Fibroblast of mammary gland (primary cell): ENCODE results near the gene UPP1.
"Not testable (repeated sequence)": the region's sequence is repeated elsewhere in the genome, so short reads cannot be mapped to it uniquely, and the experiment has no call there.

Experiments
- DNase-seq: peaks from one replicate; pipeline ENCODE4 v3.0.0-alpha.2; 2010; ENCODE audit warnings: low read depth
- H3K4me3 ChIP-seq: 2 replicates; pipeline ENCODE4 v1.5.1; 2011; ENCODE audit warnings: low read depth, mild to moderate bottlenecking, low read length, moderate library complexity; ENCODE audit not compliant: control insufficient read depth
- CTCF ChIP-seq: conservative IDR thresholded peaks from 2 replicates; pipeline ENCODE4 v1.5.1; 2011; ENCODE audit warnings: low read depth, low read length, inconsistent platforms; ENCODE audit not compliant: control insufficient read depth, insufficient read depth

The UPP1 gene

GRCh38 chr7:48063985-48064384 lies 25.1 kb upstream of the UPP1 start:
- no peak for TF ChIP-seq CTCF
- no peak for DNase-seq
- H3K4me3 ChIP-seq, result no peak overlapping the region

- TF ChIP-seq CTCF, result no peak
- no peak for DNase-seq
- no peak overlapping the region for H3K4me3 ChIP-seq
Observed at GRCh38 chr7:48067475-48067874, 21.6 kb upstream of the UPP1 start.

GRCh38 chr7:48074204-48074654 lies 14.8 kb upstream of the UPP1 start:
- TF ChIP-seq CTCF, result no peak
- DNase-seq, result peak; percentile 50
- no peak overlapping the region for H3K4me3 ChIP-seq

- TF ChIP-seq CTCF, result no peak
- DNase-seq, result no peak
- H3K4me3 ChIP-seq, result no peak overlapping the region
Observed at GRCh38 chr7:48077423-48077822, 11.6 kb upstream of the UPP1 start.

- no peak for DNase-seq
- no peak overlapping the region for H3K4me3 ChIP-seq
- TF ChIP-seq CTCF, result no peak
Observed at GRCh38 chr7:48078470-48078869, 10.6 kb upstream of the UPP1 start.

GRCh38 chr7:48082378-48082777 lies 6.7 kb upstream of the UPP1 start:
- DNase-seq, H3K4me3 ChIP-seq: not testable (repeated sequence)

- no peak overlapping the region for H3K4me3 ChIP-seq
- DNase-seq, result peak; percentile 74
- TF ChIP-seq CTCF, result no peak
Observed at GRCh38 chr7:48083114-48083830, 5.8 kb upstream of the UPP1 start.
